PC-3 (cell line): Measurements from ENCODE around the gene PIEZO2.

Source experiments
- EZH2 ChIP-seq: fragments of 300-600 bp; sonication (generic); IDR thresholded peaks from one replicate; pipeline ENCODE4 v1.6.1; 2017; ENCODE audit warnings: antibody characterized with exemption, mild to moderate bottlenecking, low read length; ENCODE audit not compliant: unreplicated experiment
- TF ChIP-seq, protein P1 (sequence below): fragments of 300-600 bp; sonication (generic); conservative IDR thresholded peaks from 2 replicates; pipeline ENCODE4 v1.5.1; 2017; ENCODE audit warnings: antibody characterized with exemption, low read depth, mild to moderate bottlenecking, low read length

DNA sequence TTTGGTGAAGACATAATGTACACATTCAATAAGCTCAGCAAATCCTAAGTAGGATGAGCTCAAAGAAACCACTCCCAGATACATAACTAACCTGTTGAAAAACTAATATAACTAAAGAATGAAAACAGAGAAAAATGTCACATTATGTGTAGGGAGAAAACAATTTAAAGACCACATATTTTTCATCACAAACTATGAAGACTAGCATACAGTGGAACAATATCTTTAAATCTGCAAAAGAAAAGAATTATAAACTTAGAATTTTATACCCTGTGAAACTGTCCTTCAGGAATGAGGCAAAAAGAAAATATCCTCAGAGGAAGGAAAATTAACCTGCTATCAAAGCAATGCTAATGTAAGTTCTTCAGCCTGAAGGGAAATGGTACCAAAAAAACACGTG is 151.5 kb downstream of the PIEZO2 start:
- TF ChIP-seq, protein P1, sequence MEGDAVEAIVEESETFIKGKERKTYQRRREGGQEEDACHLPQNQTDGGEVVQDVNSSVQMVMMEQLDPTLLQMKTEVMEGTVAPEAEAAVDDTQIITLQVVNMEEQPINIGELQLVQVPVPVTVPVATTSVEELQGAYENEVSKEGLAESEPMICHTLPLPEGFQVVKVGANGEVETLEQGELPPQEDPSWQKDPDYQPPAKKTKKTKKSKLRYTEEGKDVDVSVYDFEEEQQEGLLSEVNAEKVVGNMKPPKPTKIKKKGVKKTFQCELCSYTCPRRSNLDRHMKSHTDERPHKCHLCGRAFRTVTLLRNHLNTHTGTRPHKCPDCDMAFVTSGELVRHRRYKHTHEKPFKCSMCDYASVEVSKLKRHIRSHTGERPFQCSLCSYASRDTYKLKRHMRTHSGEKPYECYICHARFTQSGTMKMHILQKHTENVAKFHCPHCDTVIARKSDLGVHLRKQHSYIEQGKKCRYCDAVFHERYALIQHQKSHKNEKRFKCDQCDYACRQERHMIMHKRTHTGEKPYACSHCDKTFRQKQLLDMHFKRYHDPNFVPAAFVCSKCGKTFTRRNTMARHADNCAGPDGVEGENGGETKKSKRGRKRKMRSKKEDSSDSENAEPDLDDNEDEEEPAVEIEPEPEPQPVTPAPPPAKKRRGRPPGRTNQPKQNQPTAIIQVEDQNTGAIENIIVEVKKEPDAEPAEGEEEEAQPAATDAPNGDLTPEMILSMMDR: no peak
- TF ChIP-seq EZH2: no peak
